ENCODE data around the gene MTCL3.

The MTCL3 gene

GRCh38 chr6:127554435-127555006 lies 35.4 kb upstream of the MTCL3 start:
- TF ChIP-seq CTCF (IDR thresholded peaks at IDR 0.05; ENCODE audit: insufficient read depth, low read depth, low read length, missing control alignments) = peak; percentile 37
- H3K4me3 ChIP-seq (ENCODE audit: low read depth, low read length) = no peak overlapping the region
- peak; percentile 40 for DNase-seq (ENCODE audit: low read depth)

GRCh38 chr6:127550403-127550802 lies 31.3 kb upstream of the MTCL3 start:
- DNase-seq (ENCODE audit: low read depth) = no peak
- H3K4me3 ChIP-seq (ENCODE audit: low read depth, low read length) = no peak overlapping the region

GRCh38 chr6:127547904-127548649 lies 28.9 kb upstream of the MTCL3 start:
- DNase-seq (ENCODE audit: low read depth) = no peak
- no peak for TF ChIP-seq CTCF (IDR thresholded peaks at IDR 0.05; ENCODE audit: insufficient read depth, low read depth, low read length, missing control alignments)
- H3K4me3 ChIP-seq (ENCODE audit: low read depth, low read length) = no peak overlapping the region

More at GRCh38 chr6:127550403-127550802, 31.3 kb upstream of the MTCL3 start:
- no peak for TF ChIP-seq CTCF (IDR thresholded peaks at IDR 0.05; ENCODE audit: insufficient read depth, low read depth, low read length, missing control alignments)

GRCh38 chr6:127547215-127547614 lies 28.1 kb upstream of the MTCL3 start:
- no peak overlapping the region for H3K4me3 ChIP-seq (ENCODE audit: low read depth, low read length)
- DNase-seq (ENCODE audit: low read depth) = peak; percentile 14
- TF ChIP-seq CTCF (IDR thresholded peaks at IDR 0.05; ENCODE audit: insufficient read depth, low read depth, low read length, missing control alignments) = peak; percentile 26

- H3K4me3 ChIP-seq (ENCODE audit: low read depth, low read length) = no peak overlapping the region
- no peak for DNase-seq (ENCODE audit: low read depth)
- TF ChIP-seq CTCF (IDR thresholded peaks at IDR 0.05; ENCODE audit: insufficient read depth, low read depth, low read length, missing control alignments) = no peak
Measured at GRCh38 chr6:127539272-127539671, 20.1 kb upstream of the MTCL3 start.

GRCh38 chr6:127538750-127539264 lies 19.7 kb upstream of the MTCL3 start:
- DNase-seq (ENCODE audit: low read depth) = no peak
- no peak for TF ChIP-seq CTCF (IDR thresholded peaks at IDR 0.05; ENCODE audit: insufficient read depth, low read depth, low read length, missing control alignments)

More at GRCh38 chr6:127538750-127539264, 19.7 kb upstream of the MTCL3 start:
- H3K4me3 ChIP-seq (ENCODE audit: low read depth, low read length) = no peak overlapping the region

Measured in GM12865 (cell line).